Mesendoderm (in vitro differentiated cells): ENCODE data around the gene ARHGEF9.
"Not testable (repeated sequence)": the region's sequence is repeated elsewhere in the genome, so short reads cannot be mapped to it uniquely, and the experiment has no call there.

Experiments used
- DNase-seq: peaks from one replicate; pipeline ENCODE4 v3.0.0; 2013
- H2AK5ac ChIP-seq: 2 replicates; pipeline ENCODE4 v1.6.1; 2013; ENCODE audit warnings: low read length, inconsistent platforms
- H2BK120ac ChIP-seq: 2 replicates; pipeline ENCODE4 v1.6.1; 2013; ENCODE audit warnings: low read depth, mild to moderate bottlenecking, low read length, moderate library complexity, mixed read lengths
- H2BK15ac ChIP-seq: replicated peaks from 2 replicates; pipeline ENCODE4 v1.6.1; 2013; ENCODE audit warnings: low read depth, mild to moderate bottlenecking, moderate library complexity
- H2BK5ac ChIP-seq: 2 replicates; pipeline ENCODE4 v1.6.1; 2013; ENCODE audit warnings: low read length, inconsistent platforms
- H3K18ac ChIP-seq: 2 replicates; pipeline ENCODE4 v1.6.1; 2013; ENCODE audit warnings: mild to moderate bottlenecking, low read length, mixed read lengths
- H3K23ac ChIP-seq: one replicate; pipeline ENCODE4 v1.6.1; 2013; ENCODE audit warnings: low read length
- H3K27ac ChIP-seq: 2 replicates; pipeline ENCODE4 v1.5.1; 2013; ENCODE audit warnings: low read depth, mild to moderate bottlenecking, inconsistent platforms, low read length, moderate library complexity
- H3K27me3 ChIP-seq: 2 replicates; pipeline ENCODE4 v1.6.1; 2013; ENCODE audit warnings: low read length, control low read depth, mild to moderate bottlenecking, inconsistent platforms; ENCODE audit not compliant: insufficient read depth, poor library complexity
- H3K36me3 ChIP-seq: 2 replicates; pipeline ENCODE4 v1.6.1; 2013; ENCODE audit warnings: low read length, inconsistent platforms; ENCODE audit not compliant: control insufficient read depth, insufficient read depth
- H3K4ac ChIP-seq: one replicate; pipeline ENCODE4 v1.6.1; 2013; ENCODE audit warnings: low read depth, mild to moderate bottlenecking, low read length, moderate library complexity
- H3K4me1 ChIP-seq: 2 replicates; pipeline ENCODE4 v1.6.1; 2013; ENCODE audit warnings: low read depth, low read length, inconsistent platforms; ENCODE audit not compliant: control insufficient read depth
- H3K4me2 ChIP-seq: 2 replicates; pipeline ENCODE4 v1.6.1; 2013; ENCODE audit warnings: low read length
- H3K4me3 ChIP-seq: 2 replicates; pipeline ENCODE4 v1.5.1; 2013; ENCODE audit warnings: mild to moderate bottlenecking, low read length
- H3K56ac ChIP-seq: one replicate; pipeline ENCODE4 v1.6.1; 2013; ENCODE audit warnings: low read length
- H3K79me1 ChIP-seq: 2 replicates; pipeline ENCODE4 v1.6.1; 2013; ENCODE audit warnings: low read length, inconsistent platforms
- H3K79me2 ChIP-seq: 2 replicates; pipeline ENCODE4 v1.6.1; 2013; ENCODE audit warnings: mild to moderate bottlenecking, low read length; ENCODE audit not compliant: control insufficient read depth, insufficient read depth
- H3K9ac ChIP-seq: 2 replicates; pipeline ENCODE4 v1.6.1; 2013; ENCODE audit warnings: low read length, inconsistent platforms
- H4K5ac ChIP-seq: one replicate; pipeline ENCODE4 v1.6.1; 2013; ENCODE audit warnings: low read length
- H4K8ac ChIP-seq: one replicate; pipeline ENCODE4 v1.6.1; 2013; ENCODE audit warnings: low read depth, mild to moderate bottlenecking, control low read depth, low read length, moderate library complexity
- WGBS: extraction: QIAGEN DNeasy Blood & Tissue Kit; methylation state at CpG from one replicate; pipeline ENCODE4 v1.1.7; 2013; ENCODE audit warnings: low lambda C conversion rate, missing lambda C conversion rate; ENCODE audit not compliant: insufficient coverage; ENCODE audit errors: extremely low coverage; 5-methylcytosine and 5-hydroxymethylcytosine counted together

The ARHGEF9 gene

GRCh38 chrX:63809173-63809572, 24.2 kb upstream of the ARHGEF9 start:
- Histone ChIP-seq H3K79me1 (no peaks in the 10 kb centered on the region), H2BK120ac (no peak overlapping the region), H3K27ac (no peak overlapping the region), H3K4me1 (no peaks in the 10 kb centered on the region), H3K4me2 (no peak overlapping the region), H3K36me3 (no peaks in the 10 kb centered on the region), H3K23ac (no peak overlapping the region), H2AK5ac (no peak overlapping the region), H4K5ac (no peak overlapping the region), H3K56ac (no peak overlapping the region), H3K9ac (no peak overlapping the region), H3K4me3 (no peak overlapping the region), H3K27me3 (no peaks in the 10 kb centered on the region), H4K8ac (no peak overlapping the region), H3K18ac (no peak overlapping the region), H3K4ac (no peak overlapping the region), H2BK15ac (no peak overlapping the region), H2BK5ac (no peak overlapping the region), H3K79me2 (no peaks in the 10 kb centered on the region)
- WGBS = no CpG with 5 or more reads among the region's 3 CpGs
- peak; percentile 7 for DNase-seq

GRCh38 chrX:63795406-63795805, 10.4 kb upstream of the ARHGEF9 start:
- not testable (repeated sequence) for DNase-seq, H3K18ac ChIP-seq, H3K79me1 ChIP-seq, H3K79me2 ChIP-seq, H3K27ac ChIP-seq, H3K27me3 ChIP-seq, H3K23ac ChIP-seq, H4K5ac ChIP-seq, H4K8ac ChIP-seq, H2BK5ac ChIP-seq, H3K4me1 ChIP-seq, H3K36me3 ChIP-seq, H3K56ac ChIP-seq, H3K4me2 ChIP-seq, H2AK5ac ChIP-seq, H2BK120ac ChIP-seq, H3K4ac ChIP-seq, H2BK15ac ChIP-seq, H3K9ac ChIP-seq, H3K4me3 ChIP-seq
- no CpG with 5 or more reads among the region's 2 CpGs for WGBS

- Histone ChIP-seq H3K79me1 (no peaks in the 10 kb centered on the region), H3K79me2 (no peaks in the 10 kb centered on the region), H3K36me3 (no peaks in the 10 kb centered on the region), H3K27me3 (no peaks in the 10 kb centered on the region), H2BK5ac (no peak overlapping the region), H3K4me1 (no peaks in the 10 kb centered on the region), H3K23ac (no peak overlapping the region), H4K5ac (no peak overlapping the region), H4K8ac (no peak overlapping the region), H3K4me3 (no peak overlapping the region), H3K4ac (no peak overlapping the region), H3K56ac (no peak overlapping the region), H2BK15ac (no peak overlapping the region), H3K9ac (no peak overlapping the region), H3K18ac (no peak overlapping the region), H2AK5ac (no peak overlapping the region), H3K27ac (no peak overlapping the region), H2BK120ac (no peak overlapping the region), H3K4me2 (no peak overlapping the region)
- WGBS = no CpG with 5 or more reads among the region's 4 CpGs
- no peak for DNase-seq
These were observed 660 bp upstream of the ARHGEF9 start for GRCh38 chrX:63785708-63786040.

GRCh38 chrX:63784346-63784901, 590 bp downstream of the ARHGEF9 start:
- Histone ChIP-seq H3K4me2 (peak overlapping the region; percentile 27), H3K79me2 (no peaks in the 10 kb centered on the region), H2BK5ac (no peak overlapping the region), H3K9ac (peak overlapping the region; percentile 69), H3K18ac (peak overlapping the region; percentile 25), H2BK120ac (no peak overlapping the region), H3K27me3 (no peaks in the 10 kb centered on the region), H3K23ac (no peak overlapping the region), H3K4me1 (no peaks in the 10 kb centered on the region), H3K79me1 (no peaks in the 10 kb centered on the region), H4K8ac (no peak overlapping the region), H3K56ac (peak overlapping the region; percentile 85), H3K4ac (no peak overlapping the region), H2BK15ac (no peak overlapping the region), H3K27ac (no peak overlapping the region), H3K4me3 (no peak overlapping the region), H3K36me3 (no peaks in the 10 kb centered on the region), H4K5ac (no peak overlapping the region), H2AK5ac (no peak overlapping the region)
- peak; percentile 0 for DNase-seq
- no CpG with 5 or more reads among the region's 4 CpGs for WGBS

GRCh38 chrX:63782515-63782914, 2.5 kb downstream of the ARHGEF9 start:
- H3K27ac ChIP-seq = no peak overlapping the region

GRCh38 chrX:63768760-63769159, 16.3 kb downstream of the ARHGEF9 start:
- H2BK120ac ChIP-seq = no peak overlapping the region
- no peak overlapping the region for H3K9ac ChIP-seq
- no peaks in the 10 kb centered on the region for H3K27me3 ChIP-seq
- no peak for DNase-seq
- no peak overlapping the region for H3K4ac ChIP-seq
- no peaks in the 10 kb centered on the region for H3K4me1 ChIP-seq
- H3K4me2 ChIP-seq = no peak overlapping the region
- no peaks in the 10 kb centered on the region for H3K36me3 ChIP-seq
- no CpG with 5 or more reads among the region's 2 CpGs for WGBS
- H3K79me1 ChIP-seq = no peaks in the 10 kb centered on the region
- no peak overlapping the region for H4K5ac ChIP-seq
- no peak overlapping the region for H2BK5ac ChIP-seq
- no peak overlapping the region for H2BK15ac ChIP-seq
- no peaks in the 10 kb centered on the region for H3K79me2 ChIP-seq
- H3K56ac ChIP-seq = no peak overlapping the region
- H3K18ac ChIP-seq = no peak overlapping the region
- no peak overlapping the region for H2AK5ac ChIP-seq
- no peak overlapping the region for H4K8ac ChIP-seq
- no peak overlapping the region for H3K27ac ChIP-seq
- no peak overlapping the region for H3K23ac ChIP-seq
- no peak overlapping the region for H3K4me3 ChIP-seq

More at GRCh38 chrX:63782515-63782914, 2.5 kb downstream of the ARHGEF9 start:
- Histone ChIP-seq H2BK15ac (no peak overlapping the region), H3K4me3 (no peak overlapping the region), H3K36me3 (no peaks in the 10 kb centered on the region), H4K8ac (no peak overlapping the region), H3K27me3 (no peaks in the 10 kb centered on the region), H3K56ac (no peak overlapping the region), H3K79me1 (no peaks in the 10 kb centered on the region), H3K4me1 (no peaks in the 10 kb centered on the region), H3K4ac (no peak overlapping the region), H4K5ac (no peak overlapping the region), H2BK120ac (no peak overlapping the region), H3K9ac (no peak overlapping the region), H3K18ac (no peak overlapping the region), H3K79me2 (no peaks in the 10 kb centered on the region), H3K4me2 (no peak overlapping the region), H2BK5ac (no peak overlapping the region), H3K23ac (no peak overlapping the region), H2AK5ac (no peak overlapping the region)
- DNase-seq = no peak
- no CpG with 5 or more reads among the region's 6 CpGs for WGBS
